HPDE6-E6E7 (cell line): ENCODE results near the gene WDR45.

Experiments used
- DNase-seq: peaks from one replicate; pipeline ENCODE4 v3.0.0; 2011; ENCODE audit warnings: missing footprints; ENCODE audit errors: extremely low spot score

Gene WDR45

GRCh38 chrX:49043220-49043986 lies 36.3 kb downstream of the WDR45 start, which contains the start of gene TFE3:
TFE3 (minus strand) TSS chrX:49043357; CDS start chrX:49043226, 131 bp downstream.
- DNase-seq, result peak; percentile 76

- DNase-seq, result no peak
These were observed 37.0 kb downstream of the WDR45 start for GRCh38 chrX:49042581-49043219.

- no peak for DNase-seq
These were observed 37.7 kb downstream of the WDR45 start for GRCh38 chrX:49041744-49042580.

- DNase-seq, result no peak
These were observed 39.2 kb downstream of the WDR45 start for GRCh38 chrX:49040376-49040955.

- DNase-seq, result peak; percentile 64
These were observed 39.9 kb downstream of the WDR45 start for GRCh38 chrX:49039598-49040375.

- no peak for DNase-seq
These were observed 41.7 kb downstream of the WDR45 start for GRCh38 chrX:49037883-49038475.

GRCh38 chrX:49030283-49030682 lies 49.4 kb downstream of the WDR45 start:
- DNase-seq, result no peak

- peak; percentile 35 for DNase-seq
These were observed 49.8 kb downstream of the WDR45 start for GRCh38 chrX:49029876-49030275.
